Liver (tissue), 3 donors: Measurements from ENCODE around the gene ZNF519.

ENCODE experiments used
- RAD21 ChIP-seq, 2 donors: IDR thresholded peaks; 2 replicates each; pipeline ENCODE4 v1.6.1; 2016; ENCODE audit warnings: antibody characterized with exemption in 2 of 2, mild to moderate bottlenecking in 2 of 2
- TF ChIP-seq, protein P1 (sequence below): fragments of 150-350 bp; IDR thresholded peaks from 2 replicates; pipeline ENCODE4 v1.5.1; 2017; ENCODE audit warnings: improper control_type of control experiment, low read depth, low read length; ENCODE audit not compliant: missing input control
- donor health status: healthy.
- donor health status: healthy.

DNA sequence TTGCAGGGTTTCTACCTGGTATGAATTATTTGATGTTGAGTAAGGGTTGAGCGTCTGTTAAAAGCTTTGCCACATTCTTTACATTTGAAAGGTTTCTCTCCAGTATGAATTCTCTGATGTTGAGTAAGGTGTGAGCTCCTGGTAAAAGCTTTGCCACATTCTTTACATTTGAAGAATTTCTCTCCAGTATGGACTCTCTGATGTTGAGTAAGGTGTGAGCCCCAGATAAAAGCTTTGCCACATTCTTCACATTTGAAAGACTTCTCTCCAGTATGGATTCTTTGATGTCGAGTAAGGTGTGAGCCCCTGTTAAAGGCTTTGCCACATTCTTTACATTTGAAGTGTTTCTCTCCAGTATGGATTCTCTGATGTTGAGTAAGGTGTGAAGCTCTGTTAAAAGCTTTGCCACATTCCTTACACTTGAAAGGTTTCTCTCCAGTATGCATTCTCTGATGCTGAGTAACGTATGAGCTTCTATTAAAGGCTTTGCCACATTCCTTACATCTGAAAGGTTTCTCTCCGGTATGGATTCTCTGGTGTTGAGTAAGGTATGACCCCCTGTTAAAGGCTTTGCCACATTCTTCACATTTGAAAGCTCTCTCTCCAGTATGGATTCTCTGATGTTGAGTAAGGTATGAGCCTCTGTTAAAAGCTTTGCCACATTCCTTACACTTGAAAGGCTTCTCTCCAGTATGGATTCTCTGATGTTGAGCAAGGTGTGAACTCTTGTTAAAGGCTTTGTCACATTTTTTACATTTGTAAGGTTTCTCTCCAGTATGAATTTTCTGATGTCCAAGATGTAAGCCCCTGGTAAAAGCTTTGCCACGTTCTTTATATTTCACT, 27.1 kb downstream of the ZNF519 start:
- TF ChIP-seq, protein P1, sequence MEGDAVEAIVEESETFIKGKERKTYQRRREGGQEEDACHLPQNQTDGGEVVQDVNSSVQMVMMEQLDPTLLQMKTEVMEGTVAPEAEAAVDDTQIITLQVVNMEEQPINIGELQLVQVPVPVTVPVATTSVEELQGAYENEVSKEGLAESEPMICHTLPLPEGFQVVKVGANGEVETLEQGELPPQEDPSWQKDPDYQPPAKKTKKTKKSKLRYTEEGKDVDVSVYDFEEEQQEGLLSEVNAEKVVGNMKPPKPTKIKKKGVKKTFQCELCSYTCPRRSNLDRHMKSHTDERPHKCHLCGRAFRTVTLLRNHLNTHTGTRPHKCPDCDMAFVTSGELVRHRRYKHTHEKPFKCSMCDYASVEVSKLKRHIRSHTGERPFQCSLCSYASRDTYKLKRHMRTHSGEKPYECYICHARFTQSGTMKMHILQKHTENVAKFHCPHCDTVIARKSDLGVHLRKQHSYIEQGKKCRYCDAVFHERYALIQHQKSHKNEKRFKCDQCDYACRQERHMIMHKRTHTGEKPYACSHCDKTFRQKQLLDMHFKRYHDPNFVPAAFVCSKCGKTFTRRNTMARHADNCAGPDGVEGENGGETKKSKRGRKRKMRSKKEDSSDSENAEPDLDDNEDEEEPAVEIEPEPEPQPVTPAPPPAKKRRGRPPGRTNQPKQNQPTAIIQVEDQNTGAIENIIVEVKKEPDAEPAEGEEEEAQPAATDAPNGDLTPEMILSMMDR = no peak
- TF ChIP-seq RAD21 (IDR thresholded peaks at IDR 0.05) = no peak
